ENCODE data around the gene PTPRD.
A peak's percentile ranks its signal among the peaks of the same experiment; 100 is the strongest.
"Not testable (repeated sequence)": the region's sequence is repeated elsewhere in the genome, so short reads cannot be mapped to it uniquely, and the experiment has no call there.

Gene PTPRD

DNA sequence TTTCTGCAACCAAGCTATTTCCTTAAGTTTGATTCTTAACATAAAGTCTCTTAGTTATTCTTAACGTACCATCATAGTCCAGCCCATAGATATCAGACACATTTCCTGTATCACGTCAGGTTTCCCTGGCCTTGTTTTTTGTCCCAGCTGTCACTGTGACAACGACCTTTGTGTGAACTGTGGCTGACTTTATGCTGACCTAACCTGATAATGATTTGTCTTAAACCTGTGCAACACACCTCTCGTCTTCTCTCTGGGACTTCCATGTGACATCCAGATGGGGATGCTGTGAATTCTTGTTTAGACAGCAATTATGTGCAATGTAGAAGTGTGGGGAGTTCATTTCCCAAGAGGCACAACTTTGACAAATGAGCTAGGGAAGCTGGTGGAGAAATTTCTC lies 662.8 kb downstream of the PTPRD start:
- DNase-seq, result no peak

DNA sequence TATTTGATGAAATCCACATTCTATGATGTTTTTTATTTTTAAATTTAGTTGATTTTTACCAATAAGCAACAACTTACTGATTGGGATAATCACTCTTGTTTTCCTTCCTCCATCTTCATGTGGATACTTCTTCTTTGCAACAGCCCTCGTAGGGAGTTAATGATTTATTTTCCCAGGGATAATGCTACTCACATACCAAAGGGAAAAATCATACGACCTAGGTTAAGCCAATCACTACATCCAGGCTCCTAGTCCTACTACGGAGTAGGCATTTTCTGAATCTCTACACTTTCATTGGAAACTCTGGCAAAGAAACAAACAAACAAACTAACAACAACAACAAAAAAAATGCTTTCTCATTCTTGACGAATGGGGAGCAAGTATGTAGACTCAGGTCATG lies 663.4 kb downstream of the PTPRD start:
- DNase-seq, result no peak

DNA sequence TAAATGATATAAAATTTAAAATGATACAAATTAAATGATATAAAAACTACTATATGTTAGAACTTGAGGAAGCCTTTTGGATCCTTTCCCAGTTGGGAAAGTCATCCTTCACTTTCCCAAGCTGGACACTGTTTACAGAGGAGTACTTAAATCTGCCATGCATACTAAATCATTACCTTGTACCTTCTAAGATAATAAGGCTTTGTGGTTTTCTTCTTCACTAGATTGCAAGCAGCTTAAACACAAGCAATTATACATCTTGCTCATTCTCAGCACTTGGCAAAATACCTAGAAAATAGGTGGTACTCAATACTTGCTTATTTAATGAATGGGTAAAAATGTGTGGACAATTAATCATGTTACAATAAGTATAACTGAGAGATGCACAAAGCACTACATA lies 666.8 kb downstream of the PTPRD start:
- DNase-seq, result no peak

DNA sequence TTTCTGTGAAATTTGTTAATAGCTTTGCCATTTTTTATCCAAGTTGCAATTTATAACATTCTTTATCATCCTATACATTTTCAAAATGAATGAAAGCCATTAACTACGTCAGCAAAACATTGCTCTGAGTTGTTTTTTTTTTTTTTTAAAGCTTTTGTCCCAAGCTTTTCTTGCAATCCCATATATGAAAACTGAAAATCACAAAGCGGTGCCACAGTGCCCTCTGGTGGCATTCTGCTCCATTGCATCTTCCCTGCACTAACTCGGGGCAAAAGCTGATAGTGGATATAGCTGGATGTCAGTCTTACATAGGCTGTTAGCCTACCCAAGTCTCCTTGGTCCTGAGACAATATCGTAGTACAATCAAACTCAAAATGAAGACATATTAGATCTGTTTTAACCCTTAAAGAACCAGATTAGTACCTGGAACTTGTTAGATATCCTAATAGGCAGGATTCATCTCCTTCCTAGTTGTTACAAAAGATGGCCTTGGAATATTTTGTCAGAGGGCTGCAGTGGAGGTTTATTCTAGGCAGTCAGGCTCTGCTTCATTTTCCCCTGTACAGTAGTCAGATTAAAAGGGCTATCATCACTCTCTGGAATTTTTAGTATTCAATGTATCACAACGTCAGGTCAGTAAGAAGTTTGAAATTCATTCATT lies 669.9 kb downstream of the PTPRD start:
- DNase-seq, result peak; percentile 69

- no peak for DNase-seq
These were observed 674.4 kb downstream of the PTPRD start for GRCh38 chr9:9938432-9938831.

DNA sequence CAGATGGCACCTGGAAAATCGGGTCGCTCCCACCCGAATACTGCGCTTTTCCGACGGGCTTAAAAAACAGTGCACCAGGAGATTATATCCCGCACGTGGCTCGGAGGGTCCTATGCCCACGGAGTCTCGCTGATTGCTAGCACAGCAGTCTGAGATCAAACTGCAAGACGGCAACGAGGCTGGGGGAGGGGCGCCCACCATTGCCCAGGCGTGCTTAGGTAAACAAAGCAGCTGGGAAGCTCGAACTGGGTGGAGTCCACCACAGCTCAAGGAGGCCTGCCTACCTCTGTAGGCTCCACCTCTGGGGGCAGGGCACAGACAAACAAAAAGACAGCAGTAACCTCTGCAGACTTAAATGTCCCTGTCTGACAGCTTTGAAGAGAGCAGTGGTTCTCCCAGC lies 681.3 kb downstream of the PTPRD start:
- not testable (repeated sequence) for DNase-seq

- DNase-seq, result peak; percentile 27
These were observed 688.4 kb downstream of the PTPRD start for GRCh38 chr9:9924376-9924775.

DNA sequence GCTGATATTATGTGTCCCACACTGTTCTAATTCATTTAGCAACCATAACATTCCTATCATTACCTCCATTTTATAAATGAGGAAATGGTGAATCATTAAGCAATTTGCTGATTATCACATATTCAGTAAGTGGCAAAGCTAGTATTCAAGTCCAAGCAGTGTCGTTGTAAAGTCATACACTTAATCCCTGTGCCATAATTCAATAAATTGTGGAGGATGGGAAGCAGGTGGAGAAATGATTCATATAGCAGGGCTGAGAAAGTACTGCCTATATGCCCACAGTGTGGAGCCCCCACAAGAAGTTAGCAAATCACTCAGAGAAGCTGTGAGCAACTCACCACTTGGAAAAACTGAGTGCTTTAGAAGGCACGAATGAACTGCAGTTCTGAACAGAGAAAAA lies 691.0 kb downstream of the PTPRD start:
- no peak for DNase-seq

DNA sequence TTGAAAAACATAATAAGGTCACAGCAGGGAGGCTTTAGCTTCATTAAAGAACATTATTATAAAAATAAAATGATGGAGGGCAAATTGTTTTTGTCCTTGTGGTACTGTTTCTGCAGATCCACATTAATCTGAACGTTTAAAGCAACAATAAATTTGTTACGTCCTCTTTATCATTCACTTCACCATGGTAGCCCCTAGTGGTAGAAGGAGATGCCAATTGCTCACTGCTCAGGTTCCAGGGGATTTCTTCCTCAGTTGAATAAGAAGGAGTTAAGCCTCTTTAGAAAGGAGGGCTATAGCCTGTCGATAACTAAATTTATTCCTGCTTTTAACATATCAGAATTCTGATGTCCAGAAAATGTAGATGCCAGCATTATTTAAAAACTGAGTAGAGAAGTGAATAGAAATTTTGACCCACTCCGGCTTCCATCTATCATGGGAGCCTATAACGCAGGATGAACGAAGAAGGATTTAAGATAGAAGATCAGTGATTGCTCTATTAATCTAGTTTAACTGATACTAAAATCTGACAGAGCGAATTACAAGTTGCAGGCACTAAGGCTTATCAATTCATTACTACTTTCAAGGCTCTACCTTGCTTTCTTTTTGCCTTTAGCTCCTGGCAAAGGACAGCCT lies 692.3 kb downstream of the PTPRD start:
- no peak for DNase-seq

DNA sequence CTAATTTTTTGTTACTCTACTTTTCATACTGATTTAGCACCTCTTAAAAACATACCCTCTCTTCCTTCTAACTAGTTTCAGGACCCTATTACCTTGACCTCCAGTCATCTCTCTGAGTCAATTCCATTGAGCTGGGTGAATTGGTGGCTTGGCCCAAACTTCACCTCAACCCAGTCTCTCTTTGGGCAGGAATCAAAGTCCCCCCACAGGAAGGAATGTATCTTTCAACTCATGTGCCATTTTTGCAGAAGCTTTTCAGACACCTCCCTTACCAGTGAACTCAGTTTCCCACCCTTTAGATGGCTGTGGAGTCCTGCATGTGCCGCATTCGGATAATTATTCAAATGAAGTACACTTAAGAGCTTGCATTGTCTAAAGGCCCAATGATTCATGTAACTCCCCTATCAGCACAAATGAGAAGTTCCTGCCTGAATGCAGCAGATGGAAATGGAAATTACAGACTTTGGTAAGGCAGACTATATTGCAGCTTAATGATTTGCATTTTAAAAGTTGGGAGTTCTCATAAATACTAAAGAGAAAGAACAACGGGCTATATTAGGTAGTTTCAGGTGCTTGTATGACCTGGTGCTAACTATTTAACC lies 693.5 kb downstream of the PTPRD start:
- DNase-seq, result no peak

GRCh38 chr9:9917400-9917799 lies 695.4 kb downstream of the PTPRD start:
- no peak for DNase-seq

- DNase-seq, result no peak
These were observed 698.6 kb downstream of the PTPRD start for GRCh38 chr9:9914174-9914573.

DNA sequence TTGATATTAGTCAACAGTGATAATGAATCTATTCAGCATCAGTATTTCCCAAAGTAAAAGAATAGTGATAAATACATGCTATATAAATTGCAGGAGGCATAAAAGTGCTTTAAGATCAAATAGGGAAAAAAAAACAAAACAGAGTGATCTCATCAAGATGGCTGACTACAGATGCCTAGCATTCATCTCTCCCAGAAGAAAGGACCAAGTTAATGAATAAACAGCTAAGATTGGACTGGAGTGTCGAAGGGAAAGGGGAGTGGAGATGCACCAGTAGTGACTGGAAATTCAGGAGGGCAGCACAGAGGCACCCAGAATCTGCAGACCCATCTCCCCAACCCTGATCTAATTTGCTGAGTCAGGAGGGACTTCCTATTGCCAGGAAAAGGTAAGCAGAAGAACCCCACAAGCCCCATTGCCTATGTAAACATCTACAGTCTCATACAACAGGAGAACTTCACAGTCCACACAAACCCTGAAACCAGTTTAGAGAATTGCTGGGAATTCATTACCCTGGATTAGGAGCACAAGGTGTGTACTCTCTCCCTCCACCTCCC lies 699.4 kb downstream of the PTPRD start:
- no peak for DNase-seq

- DNase-seq, result peak; percentile 30
These were observed 700.3 kb downstream of the PTPRD start for GRCh38 chr9:9912459-9912858.

- DNase-seq, result no peak
These were observed 707.1 kb downstream of the PTPRD start for GRCh38 chr9:9905736-9906135.

- peak; percentile 11 for DNase-seq
These were observed 708.8 kb downstream of the PTPRD start for GRCh38 chr9:9904041-9904440.

- no peak for DNase-seq
These were observed 711.2 kb downstream of the PTPRD start for GRCh38 chr9:9901624-9902023.

- DNase-seq, result no peak
These were observed 719.0 kb downstream of the PTPRD start for GRCh38 chr9:9893837-9894236.

DNA sequence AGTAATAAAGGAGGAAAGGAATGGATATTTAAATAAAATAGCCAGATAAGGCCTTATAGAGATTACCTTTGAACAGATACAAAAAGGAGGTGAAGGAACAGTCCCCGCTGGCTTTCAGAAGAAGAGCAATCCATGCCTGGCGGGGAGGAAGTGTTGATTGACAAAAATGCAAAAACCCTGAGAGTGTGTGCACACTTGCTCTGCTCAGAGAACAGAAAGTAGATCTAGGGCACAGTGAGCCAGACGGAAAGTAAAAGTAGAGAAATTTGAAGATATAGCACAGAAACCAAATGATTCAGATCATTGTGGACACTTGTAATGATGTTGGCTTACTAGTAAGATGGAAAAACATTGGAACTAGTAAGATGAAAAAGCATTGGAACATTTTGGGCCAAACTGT lies 720.6 kb downstream of the PTPRD start:
- no peak for DNase-seq

DNA sequence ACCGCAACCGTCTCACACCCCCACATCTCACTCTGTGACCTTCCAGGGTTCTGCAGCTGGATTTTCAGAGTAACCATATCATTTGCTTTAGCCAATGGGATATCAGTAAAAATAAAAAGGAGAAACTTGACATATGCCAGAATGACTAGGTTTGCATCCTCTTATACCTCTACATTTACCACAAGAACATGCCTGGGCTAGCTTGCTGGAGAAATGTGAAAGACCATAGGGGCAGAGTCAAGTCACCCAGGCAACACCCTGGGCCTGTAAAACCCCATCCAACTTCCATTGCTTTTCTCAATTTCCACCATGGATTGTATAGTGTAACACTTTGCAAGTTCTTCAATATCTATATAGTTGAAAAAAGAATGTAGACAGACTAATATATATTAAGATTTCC lies 731.1 kb downstream of the PTPRD start:
- DNase-seq, result no peak

- DNase-seq, result no peak
These were observed 738.5 kb downstream of the PTPRD start for GRCh38 chr9:9874270-9874669.

DNA sequence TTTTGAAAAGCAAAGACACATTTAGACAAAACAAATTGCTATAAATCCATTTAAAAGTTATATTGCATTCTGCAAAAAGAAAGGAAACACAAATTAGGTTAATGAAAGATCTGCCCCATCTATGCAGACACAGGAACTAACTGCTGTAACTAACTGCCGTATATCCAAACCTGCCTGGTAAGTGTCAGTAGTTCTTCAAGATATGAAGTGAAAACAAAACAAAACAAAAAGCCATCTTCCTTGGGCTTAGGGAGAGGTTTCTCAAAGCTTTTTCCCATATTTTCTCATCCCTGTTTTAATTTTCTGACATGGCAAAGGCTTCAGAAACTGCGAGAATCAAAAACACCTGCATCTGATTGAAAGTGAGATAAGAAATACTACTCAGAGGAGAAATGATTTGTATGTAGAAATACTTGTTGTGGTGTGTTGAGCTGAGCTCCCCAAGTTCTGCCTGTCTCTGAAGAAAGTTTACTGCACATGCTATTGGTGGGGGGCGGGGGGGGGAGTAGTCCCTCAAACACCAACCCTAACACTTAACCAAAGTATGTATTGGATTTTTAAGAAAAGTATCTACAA lies 750.5 kb downstream of the PTPRD start:
- no peak for DNase-seq

- DNase-seq, result no peak
These were observed 757.4 kb downstream of the PTPRD start for GRCh38 chr9:9855177-9856078.
